Measurements from ENCODE around the gene OR2T5.
"Not testable (repeated sequence)": the region's sequence is repeated elsewhere in the genome, so short reads cannot be mapped to it uniquely, and the experiment has no call there.

The OR2T5 gene

GRCh38 chr1:248488289-248488688 lies at the start of gene OR2T5:
TSS of gene OR2T5 (plus strand) at chr1:248488589. CDS start at chr1:248488589, 0 bp downstream.
- H3K4me3 ChIP-seq (ENCODE audit: low read depth, low read length); H3K4me2 ChIP-seq (ENCODE audit: low read length); H3K36me3 ChIP-seq (ENCODE audit: control insufficient read depth, insufficient read depth, low read length); H3K9ac ChIP-seq; H2AFZ ChIP-seq; H3K9me3 ChIP-seq (ENCODE audit: control insufficient read depth, low read length); H3K27ac ChIP-seq; H3K4me1 ChIP-seq; H3K79me2 ChIP-seq; H3K27me3 ChIP-seq (ENCODE audit: control insufficient read depth, insufficient read depth, low read length): not testable (repeated sequence)

- not testable (repeated sequence) for H3K27ac ChIP-seq; H3K9me3 ChIP-seq (ENCODE audit: control insufficient read depth, low read length); H2AFZ ChIP-seq; H3K4me3 ChIP-seq (ENCODE audit: low read depth, low read length); H3K36me3 ChIP-seq (ENCODE audit: control insufficient read depth, insufficient read depth, low read length); H3K27me3 ChIP-seq (ENCODE audit: control insufficient read depth, insufficient read depth, low read length); H3K79me2 ChIP-seq; H3K4me2 ChIP-seq (ENCODE audit: low read length); H3K9ac ChIP-seq; H3K4me1 ChIP-seq
Observed at GRCh38 chr1:248438668-248439067, 49.7 kb upstream of the OR2T5 start.

GRCh38 chr1:248439283-248439682 lies 49.1 kb upstream of the OR2T5 start:
- not testable (repeated sequence) for H3K4me2 ChIP-seq (ENCODE audit: low read length); H3K36me3 ChIP-seq (ENCODE audit: control insufficient read depth, insufficient read depth, low read length); H2AFZ ChIP-seq; H3K9me3 ChIP-seq (ENCODE audit: control insufficient read depth, low read length); H3K4me1 ChIP-seq; H3K4me3 ChIP-seq (ENCODE audit: low read depth, low read length); H3K27ac ChIP-seq; H3K79me2 ChIP-seq; H3K9ac ChIP-seq; H3K27me3 ChIP-seq (ENCODE audit: control insufficient read depth, insufficient read depth, low read length)

GRCh38 chr1:248442500-248443277 lies 45.7 kb upstream of the OR2T5 start:
- not testable (repeated sequence) for H3K27ac ChIP-seq; H2AFZ ChIP-seq; H3K4me2 ChIP-seq (ENCODE audit: low read length); H3K36me3 ChIP-seq (ENCODE audit: control insufficient read depth, insufficient read depth, low read length); H3K27me3 ChIP-seq (ENCODE audit: control insufficient read depth, insufficient read depth, low read length); H3K79me2 ChIP-seq; H3K4me3 ChIP-seq (ENCODE audit: low read depth, low read length); H3K9me3 ChIP-seq (ENCODE audit: control insufficient read depth, low read length); H3K4me1 ChIP-seq; H3K9ac ChIP-seq

- not testable (repeated sequence) for H3K9ac ChIP-seq; H2AFZ ChIP-seq; H3K4me2 ChIP-seq (ENCODE audit: low read length); H3K4me1 ChIP-seq; H3K4me3 ChIP-seq (ENCODE audit: low read depth, low read length); H3K36me3 ChIP-seq (ENCODE audit: control insufficient read depth, insufficient read depth, low read length); H3K27ac ChIP-seq; H3K27me3 ChIP-seq (ENCODE audit: control insufficient read depth, insufficient read depth, low read length); H3K9me3 ChIP-seq (ENCODE audit: control insufficient read depth, low read length); H3K79me2 ChIP-seq
Observed at GRCh38 chr1:248444603-248445002, 43.8 kb upstream of the OR2T5 start.

GRCh38 chr1:248445399-248445798 lies 43.0 kb upstream of the OR2T5 start, which contains the start of gene OR2T2:
TSS of gene OR2T2 (plus strand) at chr1:248445637. CDS start at chr1:248452798, 7,161 bp downstream.
- not testable (repeated sequence) for H2AFZ ChIP-seq; H3K4me1 ChIP-seq; H3K4me2 ChIP-seq (ENCODE audit: low read length); H3K79me2 ChIP-seq; H3K27me3 ChIP-seq (ENCODE audit: control insufficient read depth, insufficient read depth, low read length); H3K9me3 ChIP-seq (ENCODE audit: control insufficient read depth, low read length); H3K36me3 ChIP-seq (ENCODE audit: control insufficient read depth, insufficient read depth, low read length); H3K27ac ChIP-seq; H3K4me3 ChIP-seq (ENCODE audit: low read depth, low read length); H3K9ac ChIP-seq

- not testable (repeated sequence) for H3K4me1 ChIP-seq; H3K4me2 ChIP-seq (ENCODE audit: low read length); H3K9me3 ChIP-seq (ENCODE audit: control insufficient read depth, low read length); H2AFZ ChIP-seq; H3K36me3 ChIP-seq (ENCODE audit: control insufficient read depth, insufficient read depth, low read length); H3K27me3 ChIP-seq (ENCODE audit: control insufficient read depth, insufficient read depth, low read length); H3K27ac ChIP-seq; H3K9ac ChIP-seq; H3K4me3 ChIP-seq (ENCODE audit: low read depth, low read length); H3K79me2 ChIP-seq
Observed at GRCh38 chr1:248448409-248449074, 39.8 kb upstream of the OR2T5 start.

- not testable (repeated sequence) for H3K27ac ChIP-seq; H3K4me3 ChIP-seq (ENCODE audit: low read depth, low read length); H2AFZ ChIP-seq; H3K27me3 ChIP-seq (ENCODE audit: control insufficient read depth, insufficient read depth, low read length); H3K79me2 ChIP-seq; H3K9ac ChIP-seq; H3K36me3 ChIP-seq (ENCODE audit: control insufficient read depth, insufficient read depth, low read length); H3K4me2 ChIP-seq (ENCODE audit: low read length); H3K4me1 ChIP-seq; H3K9me3 ChIP-seq (ENCODE audit: control insufficient read depth, low read length)
Observed at GRCh38 chr1:248449821-248450465, 38.4 kb upstream of the OR2T5 start.

- H3K79me2 ChIP-seq; H3K27ac ChIP-seq; H3K9ac ChIP-seq; H3K27me3 ChIP-seq (ENCODE audit: control insufficient read depth, insufficient read depth, low read length); H2AFZ ChIP-seq; H3K9me3 ChIP-seq (ENCODE audit: control insufficient read depth, low read length); H3K4me3 ChIP-seq (ENCODE audit: low read depth, low read length); H3K4me1 ChIP-seq; H3K36me3 ChIP-seq (ENCODE audit: control insufficient read depth, insufficient read depth, low read length); H3K4me2 ChIP-seq (ENCODE audit: low read length): not testable (repeated sequence)
Observed at GRCh38 chr1:248450466-248451145, 37.8 kb upstream of the OR2T5 start.

GRCh38 chr1:248453619-248454018 lies 34.8 kb upstream of the OR2T5 start:
- H3K9ac ChIP-seq; H3K4me3 ChIP-seq (ENCODE audit: low read depth, low read length); H3K79me2 ChIP-seq; H3K36me3 ChIP-seq (ENCODE audit: control insufficient read depth, insufficient read depth, low read length); H3K27me3 ChIP-seq (ENCODE audit: control insufficient read depth, insufficient read depth, low read length); H3K27ac ChIP-seq; H3K4me2 ChIP-seq (ENCODE audit: low read length); H2AFZ ChIP-seq; H3K4me1 ChIP-seq; H3K9me3 ChIP-seq (ENCODE audit: control insufficient read depth, low read length): not testable (repeated sequence)
